DMS79 treated with DMSO at 0.1 percent for 48 hours (cell line): ENCODE results near the gene GPATCH2L.

Experiments used
- DNase-seq: peaks from one replicate; lab custom pipeline; 2025; lab: John Stamatoyannopoulos, UW

Gene GPATCH2L

GRCh38 chr14:76257111-76257803, 105.5 kb downstream of the GPATCH2L start:
- DNase-seq, result no peak

GRCh38 chr14:76257842-76258397, 106.2 kb downstream of the GPATCH2L start:
- no peak for DNase-seq

- DNase-seq, result no peak
Measured at GRCh38 chr14:76259029-76259735, 107.5 kb downstream of the GPATCH2L start.

- no peak for DNase-seq
Measured at GRCh38 chr14:76260749-76261148, 109.0 kb downstream of the GPATCH2L start.

GRCh38 chr14:76261371-76261811, 109.7 kb downstream of the GPATCH2L start:
- peak; percentile 79 for DNase-seq

- DNase-seq, result no peak
Measured at GRCh38 chr14:76262641-76263040, 110.9 kb downstream of the GPATCH2L start.
